ENCODE measurements around the gene ZNF445.
A peak's percentile ranks its signal among the peaks of the same experiment; 100 is the strongest.
"Not testable (repeated sequence)": the region's sequence is repeated elsewhere in the genome, so short reads cannot be mapped to it uniquely, and the experiment has no call there.

ZNF445 gene

GRCh38 chr3:44477312-44478030, at the start of gene ZNF445:
Gene ZNF445 (minus strand): TSS chr3:44477670. CDS start chr3:44455549, 22,121 bp downstream.
- peak; percentile 95 for ATAC-seq
- peak; percentile 78 for DNase-seq

GRCh38 chr3:44525060-44525459, 47.6 kb upstream of the ZNF445 start:
- DNase-seq (no peak), ATAC-seq (no peak)

- DNase-seq, result no peak
- ATAC-seq, result no peak
Measured at GRCh38 chr3:44522494-44522933, 45.0 kb upstream of the ZNF445 start.

GRCh38 chr3:44521721-44522120, 44.3 kb upstream of the ZNF445 start:
- DNase-seq, result no peak
- ATAC-seq, result no peak

- no peak for DNase-seq
Measured at GRCh38 chr3:44518782-44519156, 41.3 kb upstream of the ZNF445 start.

GRCh38 chr3:44516230-44516629, 38.8 kb upstream of the ZNF445 start:
- DNase-seq (no peak), ATAC-seq (no peak)

More at GRCh38 chr3:44518782-44519156, 41.3 kb upstream of the ZNF445 start:
- ATAC-seq, result no peak

- ATAC-seq (no peak), DNase-seq (no peak)
Measured at GRCh38 chr3:44513513-44513912, 36.0 kb upstream of the ZNF445 start.

GRCh38 chr3:44511238-44511566, 33.7 kb upstream of the ZNF445 start:
- no peak for ATAC-seq
- no peak for DNase-seq

GRCh38 chr3:44510000-44510368, 32.5 kb upstream of the ZNF445 start:
- ATAC-seq, result no peak
- DNase-seq, result no peak

GRCh38 chr3:44509393-44509921, 32.0 kb upstream of the ZNF445 start:
- DNase-seq, result no peak
- no peak for ATAC-seq

GRCh38 chr3:44506961-44507360, 29.5 kb upstream of the ZNF445 start:
- DNase-seq (no peak), ATAC-seq (no peak)

GRCh38 chr3:44506556-44506955, 29.1 kb upstream of the ZNF445 start:
- ATAC-seq, result no peak
- DNase-seq, result no peak

GRCh38 chr3:44504566-44504965, 27.1 kb upstream of the ZNF445 start:
- no peak for ATAC-seq

GRCh38 chr3:44503178-44503577, 25.7 kb upstream of the ZNF445 start:
- DNase-seq, ATAC-seq: not testable (repeated sequence)

More at GRCh38 chr3:44504566-44504965, 27.1 kb upstream of the ZNF445 start:
- DNase-seq, result no peak

GRCh38 chr3:44501971-44502370, 24.5 kb upstream of the ZNF445 start:
- ATAC-seq, result no peak

GRCh38 chr3:44499899-44500168, 22.4 kb upstream of the ZNF445 start:
- not testable (repeated sequence) for ATAC-seq

More at GRCh38 chr3:44501971-44502370, 24.5 kb upstream of the ZNF445 start:
- no peak for DNase-seq

GRCh38 chr3:44499149-44499898, 21.9 kb upstream of the ZNF445 start:
- DNase-seq (no peak), ATAC-seq (no peak)

More at GRCh38 chr3:44499899-44500168, 22.4 kb upstream of the ZNF445 start:
- DNase-seq, result not testable (repeated sequence)

- DNase-seq (no peak), ATAC-seq (no peak)
Measured at GRCh38 chr3:44495636-44496415, 18.4 kb upstream of the ZNF445 start.

GRCh38 chr3:44492496-44492895, 15.0 kb upstream of the ZNF445 start:
- no peak for ATAC-seq
- no peak for DNase-seq

GRCh38 chr3:44482721-44483120, 5.3 kb upstream of the ZNF445 start:
- DNase-seq (no peak), ATAC-seq (no peak)

- DNase-seq, result no peak
- no peak for ATAC-seq
Measured at GRCh38 chr3:44478606-44479094, 1.2 kb upstream of the ZNF445 start.

- ATAC-seq, result no peak
- no peak for DNase-seq
Measured at GRCh38 chr3:44478055-44478468, 592 bp upstream of the ZNF445 start.

- no peak for DNase-seq
- no peak for ATAC-seq
Measured at GRCh38 chr3:44476963-44477311, 533 bp downstream of the ZNF445 start.
